KBM-7 (cell line): ENCODE measurements around the gene CHAD.

Source experiments
- DNase-seq: peaks from one replicate; pipeline ENCODE4 v3.0.0-alpha.2; 2015
- in situ Hi-C: fragments of 300-500 bp; cut with MboI; formaldehyde crosslinking; loops from 2 replicates; pipeline ENCODE4 v1.14.3; 2020; ENCODE audit warnings: low sequenced_read_pairs, low pct_unique_long_range_greater_than_20kb, mixed read lengths

The CHAD gene

GRCh38 chr17:50498021-50498874, 29.6 kb upstream of the CHAD start:
- no peak for DNase-seq
- in situ Hi-C loops, result no loop called here

DNA sequence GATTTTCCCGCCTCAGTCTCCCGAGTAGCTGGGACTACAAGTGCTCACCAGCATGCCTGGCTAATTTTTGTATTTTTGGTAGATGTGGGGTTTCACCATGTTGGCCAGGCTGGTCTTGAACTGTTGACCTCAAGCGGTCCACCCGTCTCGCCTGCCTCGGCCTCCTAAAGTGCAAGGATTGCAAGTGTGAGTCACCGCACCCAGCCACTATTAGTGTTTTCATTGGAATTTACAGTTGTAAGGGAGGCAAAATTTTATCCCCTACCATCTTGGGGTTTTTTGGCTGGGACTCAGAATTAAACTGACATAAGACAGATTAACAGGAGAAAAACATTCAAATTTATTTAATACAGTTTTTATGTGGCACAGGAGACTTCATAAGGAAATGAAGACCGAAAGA, 27.2 kb upstream of the CHAD start:
- in situ Hi-C loops, result no loop called here

DNA sequence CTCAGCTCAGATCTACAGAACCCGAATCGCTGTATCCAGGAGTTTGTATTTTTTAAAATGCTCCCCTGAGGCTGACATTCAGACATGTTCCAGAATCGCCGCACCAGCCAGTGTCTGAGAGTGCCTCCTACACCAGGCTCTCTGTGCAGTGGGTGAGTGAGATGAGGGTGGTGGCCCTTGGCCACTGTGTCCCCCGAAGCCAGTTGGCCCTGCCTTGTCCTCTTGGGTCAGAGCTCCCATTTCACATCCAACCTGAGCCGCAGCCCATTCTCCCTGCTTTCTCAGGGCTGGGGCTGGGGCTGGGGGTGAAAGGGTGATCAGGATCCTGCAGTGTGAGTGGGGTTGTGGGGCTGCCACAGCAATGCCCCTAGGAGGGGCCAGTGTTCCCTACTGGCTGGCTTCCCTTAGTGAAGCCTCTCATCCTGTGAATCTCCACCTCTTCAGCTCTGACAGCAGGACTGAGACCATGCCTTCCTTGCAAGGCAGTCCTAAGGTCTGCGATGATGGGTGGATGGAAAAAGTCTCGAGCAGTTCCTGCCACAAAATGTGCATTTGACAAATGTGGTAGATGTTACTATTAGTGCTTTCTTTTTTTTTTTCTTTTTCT, 26.6 kb upstream of the CHAD start:
- DNase-seq, result no peak
- in situ Hi-C loops, result no loop called here

More for the DNA sequence above, 27.2 kb upstream of the CHAD start:
- DNase-seq, result no peak

- in situ Hi-C loops, result no loop called here
- DNase-seq, result no peak
These were observed 25.1 kb upstream of the CHAD start for GRCh38 chr17:50493744-50494143.

DNA sequence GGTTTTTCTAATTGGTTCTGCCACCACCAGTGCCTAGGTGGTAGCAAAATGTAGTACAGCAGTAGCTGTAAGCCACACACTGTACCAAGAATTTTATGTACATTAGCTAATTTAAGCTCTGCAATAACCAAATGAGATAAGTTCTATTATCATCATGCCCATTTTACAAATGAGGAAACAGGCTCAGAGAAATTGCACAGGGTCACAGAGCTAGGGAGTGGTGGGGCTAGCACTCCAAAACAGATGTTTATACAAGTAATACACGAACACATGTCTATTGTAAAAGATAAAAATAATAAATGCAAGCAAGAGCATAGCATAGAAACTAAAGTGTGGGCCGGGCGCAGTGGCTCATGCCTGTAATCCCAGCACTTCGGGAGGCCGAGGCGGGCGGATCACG, 23.5 kb upstream of the CHAD start:
- DNase-seq, result no peak
- in situ Hi-C loops, result no loop called here

DNA sequence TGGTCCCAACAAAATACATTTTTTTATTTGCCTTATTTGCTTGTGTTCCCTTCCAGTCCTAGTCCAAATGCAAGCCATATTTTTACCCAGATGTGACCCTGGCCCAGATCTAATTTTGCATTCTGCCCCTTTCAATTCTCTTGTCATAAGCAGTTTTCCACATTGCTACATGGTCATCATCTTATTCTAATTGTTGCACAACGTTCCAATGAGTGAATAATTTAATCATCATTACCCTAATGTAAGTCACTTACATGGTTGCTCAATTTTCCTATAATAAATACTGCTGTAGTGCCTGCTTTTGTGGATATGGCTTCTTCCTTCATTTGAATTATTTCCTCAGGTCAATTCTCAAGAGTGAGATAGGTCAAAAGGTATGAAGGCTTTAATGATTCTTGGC, 22.8 kb upstream of the CHAD start:
- DNase-seq, result no peak
- in situ Hi-C loops, result no loop called here

DNA sequence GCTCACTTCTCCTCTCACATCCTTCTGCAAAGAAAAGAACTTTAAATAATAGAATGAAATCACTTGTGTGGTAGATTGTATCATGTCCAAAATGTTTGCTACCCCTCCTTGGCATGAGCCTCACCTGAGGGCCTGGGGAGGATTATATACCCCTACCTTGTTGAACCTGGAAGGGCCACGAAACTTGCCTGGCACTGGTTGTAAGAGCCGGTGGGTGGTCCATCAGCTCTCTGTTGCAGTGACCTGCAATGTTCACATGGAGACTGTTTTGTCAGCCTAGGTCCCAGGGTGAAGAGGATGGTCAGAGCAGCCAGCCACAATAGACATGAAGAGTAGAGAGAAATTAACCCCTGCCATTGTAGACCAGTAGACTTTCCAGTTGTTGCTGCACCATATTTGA, 20.2 kb upstream of the CHAD start:
- in situ Hi-C loops, result no loop called here
- DNase-seq, result no peak

- no peak for DNase-seq
- in situ Hi-C loops, result no loop called here
These were observed 18.8 kb upstream of the CHAD start for GRCh38 chr17:50487213-50488096.

GRCh38 chr17:50484386-50485155, 15.9 kb upstream of the CHAD start:
- in situ Hi-C loops, result no loop called here
- DNase-seq, result no peak

DNA sequence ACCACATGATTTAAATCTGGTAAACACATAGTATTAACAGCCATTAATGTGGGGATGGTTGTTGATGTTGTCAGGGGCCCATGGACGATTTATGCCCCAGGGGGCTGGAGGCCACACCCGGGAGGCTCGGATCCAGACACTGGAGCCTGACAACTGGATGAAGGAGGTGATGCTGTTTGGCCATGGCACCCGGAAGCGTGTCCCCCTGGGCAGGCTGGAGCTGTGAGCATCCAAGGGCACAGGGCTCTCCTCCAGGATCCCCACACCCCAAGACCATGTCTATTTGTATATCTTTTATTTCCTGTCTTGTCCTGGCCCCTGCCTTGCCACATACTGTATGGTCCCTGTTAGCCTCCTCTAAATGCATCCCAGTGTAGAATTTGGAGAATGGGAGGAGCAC, 14.6 kb upstream of the CHAD start:
- DNase-seq, result no peak
- in situ Hi-C loops, result no loop called here

DNA sequence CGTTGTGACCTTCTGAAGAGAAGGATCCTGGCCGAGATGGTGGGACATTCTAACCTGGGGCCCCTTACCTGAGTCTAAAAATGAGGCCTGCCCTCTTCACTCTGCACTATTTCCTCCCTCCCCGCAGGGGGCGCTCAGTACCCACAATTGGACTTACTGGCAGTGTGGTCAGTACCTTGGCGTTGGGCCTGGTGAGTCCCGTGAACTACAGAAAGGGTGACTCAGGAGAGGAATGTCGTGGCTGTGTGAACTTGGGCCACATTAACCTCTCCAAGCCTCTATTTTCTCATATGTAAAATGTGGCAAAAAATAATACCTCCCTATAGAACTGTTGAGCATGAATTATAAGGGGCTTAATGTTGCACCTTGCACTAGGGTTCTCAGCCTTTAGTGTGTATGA, 13.8 kb upstream of the CHAD start:
- in situ Hi-C loops, result no loop called here
- DNase-seq, result peak; percentile 73

DNA sequence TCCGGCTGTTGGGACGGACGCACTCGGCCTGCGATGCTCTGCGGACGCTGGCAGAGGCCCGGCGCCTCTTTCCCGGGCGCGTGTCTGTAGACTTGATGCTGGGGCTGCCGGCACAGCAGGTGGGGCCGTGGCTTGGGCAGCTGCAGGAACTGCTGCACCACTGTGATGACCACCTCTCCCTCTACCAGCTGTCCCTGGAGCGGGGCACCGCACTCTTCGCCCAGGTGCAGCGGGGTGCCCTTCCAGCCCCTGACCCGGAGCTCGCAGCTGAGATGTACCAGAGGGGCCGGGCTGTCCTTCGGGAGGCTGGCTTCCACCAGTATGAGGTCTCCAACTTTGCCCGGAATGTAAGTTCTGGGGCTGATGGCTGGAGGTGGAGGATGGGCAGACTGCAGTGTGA, 13.4 kb upstream of the CHAD start:
- no peak for DNase-seq
- in situ Hi-C loops, result no loop called here

DNA sequence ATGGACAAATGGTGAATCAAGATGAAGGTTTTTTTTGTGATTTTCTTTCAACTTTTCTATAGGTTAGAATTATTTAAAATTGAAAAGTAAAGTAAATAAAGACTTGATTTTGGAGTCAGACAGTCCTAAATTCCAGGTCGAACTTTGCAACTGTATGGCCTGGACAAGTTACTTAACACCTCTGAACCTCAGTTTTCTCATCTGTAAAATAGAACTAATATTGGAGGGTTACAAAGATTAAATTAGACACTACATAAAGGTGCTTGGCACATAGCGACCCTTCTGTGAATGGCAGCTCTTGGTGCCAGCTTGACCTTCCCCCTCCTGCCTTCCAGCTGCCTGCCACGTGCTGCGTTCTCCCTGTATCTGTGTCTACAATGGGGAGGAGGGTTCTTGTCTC, 13.0 kb upstream of the CHAD start:
- in situ Hi-C loops, result no loop called here
- DNase-seq, result no peak

DNA sequence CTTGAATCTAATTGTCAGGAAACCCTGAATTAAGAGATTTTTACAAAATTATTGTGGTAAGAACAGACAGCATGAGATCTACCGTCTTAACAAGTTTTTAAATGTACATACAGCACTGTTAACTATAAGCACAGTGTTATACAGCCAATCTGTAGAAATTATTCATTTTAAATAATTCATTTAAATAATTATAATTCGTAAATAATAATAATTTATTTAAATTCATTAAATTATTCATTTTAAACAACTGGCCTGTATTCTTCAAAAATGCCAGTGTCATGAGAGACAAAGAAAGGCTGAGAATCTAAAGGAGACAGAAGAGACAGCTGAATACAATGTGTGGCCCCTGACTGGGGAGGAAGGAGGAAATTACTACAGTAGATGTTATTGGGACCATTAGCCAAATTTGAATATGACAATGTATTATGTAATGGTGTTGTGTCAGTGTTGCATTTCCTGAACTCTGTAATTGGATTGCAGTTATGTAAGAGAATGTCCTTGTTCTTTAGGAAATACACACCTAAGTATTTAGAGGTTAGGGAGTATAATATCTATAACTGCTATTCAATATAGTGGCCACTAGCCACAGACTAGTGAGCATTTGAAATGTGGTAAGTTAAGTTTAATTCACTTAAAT, 12.3 kb upstream of the CHAD start:
- no peak for DNase-seq
- in situ Hi-C loops, result no loop called here

GRCh38 chr17:50480142-50480764, 11.6 kb upstream of the CHAD start:
- no peak for DNase-seq
- in situ Hi-C loops, result no loop called here

- DNase-seq, result peak; percentile 76
- in situ Hi-C loops, result no loop called here
These were observed 11.0 kb upstream of the CHAD start for GRCh38 chr17:50479522-50480141.

- peak; percentile 94 for DNase-seq
- in situ Hi-C loops, result no loop called here
These were observed 10.0 kb upstream of the CHAD start, which contains the start of gene RSAD1 for GRCh38 chr17:50478391-50479381. Gene RSAD1 (plus strand): TSS chr17:50478860. CDS start chr17:50478885, 25 bp downstream.
